Ovary (tissue), 9 donors: ENCODE data around the gene RWDD4. TPM values are rescaled to one million over a fixed set of nuclear protein-coding genes. Genes with fewer than 3 reads are reported as not detected.
A peak's percentile ranks its signal among the peaks of the same experiment; 100 is the strongest.

ENCODE experiments used
- DNase-seq, 5 donors: peaks; one replicate each; pipeline ENCODE4 v3.0.0-alpha.2; 2019 to 2020
- H3K27ac ChIP-seq, 2 donors: fragments of 200-600 bp; one replicate each; pipeline versions ENCODE4 v1.5.1 to v1.8.0; 2019 to 2022
- H3K27me3 ChIP-seq: fragments of 200-600 bp; one replicate; pipeline ENCODE4 v1.8.0; 2022
- H3K36me3 ChIP-seq: fragments of 200-600 bp; sonication (generic); one replicate; pipeline ENCODE4 v1.5.1; 2019
- H3K4me1 ChIP-seq: one replicate; pipeline ENCODE4 v1.8.1; 2013; ENCODE audit warnings: mild to moderate bottlenecking, moderate library complexity; ENCODE audit not compliant: insufficient read depth
- H3K4me3 ChIP-seq: fragments of 200-600 bp; sonication (generic); one replicate; pipeline ENCODE4 v1.5.1; 2017
- H3K9me3 ChIP-seq, 2 donors: fragments of 200-600 bp in 1 of 2; sonication (generic) in 1 of 2; one replicate each; pipeline versions ENCODE4 v1.5.1 to v1.8.1; 2013 to 2019; ENCODE audit warnings: mild to moderate bottlenecking in 1 of 2, moderate library complexity in 1 of 2
- CTCF ChIP-seq, 3 donors: fragments of 450-650 bp in 2 of 3; fragments of 200-600 bp in 1 of 3; IDR thresholded peaks; one replicate each; pipeline versions ENCODE4 v1.5.1 to v1.8.0; 2016 to 2022; ENCODE audit warnings: antibody characterized with exemption in 3 of 3, mild to moderate bottlenecking in 1 of 3
- EP300 ChIP-seq: sonication (generic); formaldehyde crosslinking; IDR thresholded peaks from one replicate; pipeline ENCODE4 v1.6.1; 2017; ENCODE audit warnings: antibody characterized with exemption
- POLR2A ChIP-seq: fragments of 450-650 bp; IDR thresholded peaks from one replicate; pipeline ENCODE4 v1.6.1; 2017; ENCODE audit warnings: antibody characterized with exemption, mild to moderate bottlenecking, moderate library complexity
- WGBS, 3 donors: extraction: QIAGEN DNeasy Blood & Tissue Kit in 1 of 3; methylation state at CpG; one replicate each; pipeline versions ENCODE4 v1.1.5 to v1.1.7; 2013 to 2017; 5-methylcytosine and 5-hydroxymethylcytosine counted together
- intact Hi-C, 4 donors: fragments of 100-400 bp; cut with DNase I; formaldehyde crosslinking; loops; one replicate each; pipeline versions ENCODE4 v1.11.0 to v1.15.1; 2022 to 2023
- polyA plus RNA-seq, 2 donors: library from polyadenylated mRNA; stranded (reverse); fragments of 200-250 nt in 1 of 2; fragments of 350-450 nt in 1 of 2; fragmentation: Illumina TruSeq in 1 of 2; extraction: RNeasy Lipid Tissue Mini Kit (QIAGEN cat#74804) in 1 of 2; gene quantifications; one replicate each; pipeline ENCODE4 v1.2.3, GENCODE V29; 2013 to 2014
- total RNA-seq, 7 donors: library from RNA; depleted of rRNA in 2 of 7; stranded (reverse); fragments of >200 nt in 2 of 7; fragmentation: NEBNext Ultra II Directional in 3 of 7; extraction: Animal tissue kit (Norgen Biotek cat#: 25700) in 3 of 7; gene quantifications; one replicate each; pipeline versions ENCODE4 v1.1.0 to v1.2.4, GENCODE V29; 2016 to 2023
- donor health status: DM: no; HTN: no; CAD: no; lungs with moderate emphysema.
- donor health status: DM: no; HTN: no; CAD: no.
- donor health status: Bipolar disorder and iron deficiency.
- donor health status: DM: yes; HTN: yes; CAD: no.
- donor health status: DM: no; HTN: no; CAD: no.
- donor health status: DM: yes; HTN: yes; CAD: no.

Gene RWDD4
- total and polyA plus RNA-seq, 9 donors, result 29.0 to 63.5 (median 37.8) TPM

GRCh38 chr4:183602557-183603027 lies 56.4 kb downstream of the RWDD4 start:
- no peaks in the 10 kb centered on the region for H3K4me1 ChIP-seq
- DNase-seq, result peak in 1 of 5 donors; percentile 48
- H3K4me3 ChIP-seq, result no peak overlapping the region
- no peaks in the 10 kb centered on the region for H3K9me3 ChIP-seq
- TF ChIP-seq POLR2A (no peak), CTCF (IDR thresholded peaks at IDR 0.05) (peak; percentile 41 to 71 (median 46)), EP300 (no peak)
- peak overlapping the region in 1 of 2 donors; percentile 30 for H3K27ac ChIP-seq
- no peaks in the 10 kb centered on the region for H3K36me3 ChIP-seq
- intact Hi-C loops, result loop anchor here in 3 of 4 donors (10.0 kb wide), 1 partner anchor 98 kb away; the partner anchor contains the start of gene ING2 (in 3 of the 3)
- H3K27me3 ChIP-seq, result no peaks in the 10 kb centered on the region
- WGBS, 3 donors, result 31 to 42% (median 40%) methylated on average over 6 of the region's 6 CpGs

- no peaks in the 10 kb centered on the region for H3K36me3 ChIP-seq
- 65 to 83% (median 77%) methylated on average over 1 of the region's 1 CpG for WGBS, 3 donors
- H3K27me3 ChIP-seq, result no peaks in the 10 kb centered on the region
- no peak for TF ChIP-seq POLR2A
- TF ChIP-seq EP300, result no peak
- no peak for TF ChIP-seq CTCF (IDR thresholded peaks at IDR 0.05)
- no peak for DNase-seq
- intact Hi-C loops, result loop anchor here in 3 of 4 donors (10.0 kb wide), 1 partner anchor 97 kb away; the partner anchor contains the start of gene ING2 (in 3 of the 3)
- H3K4me3 ChIP-seq, result no peak overlapping the region
- no peak overlapping the region for H3K27ac ChIP-seq
- H3K9me3 ChIP-seq, result no peaks in the 10 kb centered on the region
- H3K4me1 ChIP-seq, result peaks cover 2% of the 10 kb centered on the region
Observed at GRCh38 chr4:183601381-183601780, 57.6 kb downstream of the RWDD4 start.

GRCh38 chr4:183600189-183600685 lies 58.7 kb downstream of the RWDD4 start:
- no peak for DNase-seq
- Histone ChIP-seq H3K27me3 (no peaks in the 10 kb centered on the region), H3K36me3 (no peaks in the 10 kb centered on the region), H3K9me3 (no peaks in the 10 kb centered on the region), H3K27ac (no peak overlapping the region), H3K4me3 (no peak overlapping the region), H3K4me1 (peaks cover 4% of the 10 kb centered on the region)
- TF ChIP-seq CTCF (IDR thresholded peaks at IDR 0.05) (peak in 1 of 3 donors; percentile 12), EP300 (no peak)
- 94 to 99% (median 98%) methylated on average over 3 of the region's 3 CpGs for WGBS, 3 donors
- intact Hi-C loops, result loop anchor here in 3 of 4 donors (10.0 kb wide), 1 partner anchor 95 kb away; the partner anchor contains the start of gene ING2 (in 3 of the 3)

- Histone ChIP-seq H3K4me1 (peaks cover 4% of the 10 kb centered on the region), H3K27me3 (no peaks in the 10 kb centered on the region), H3K4me3 (no peak overlapping the region), H3K9me3 (no peaks in the 10 kb centered on the region), H3K27ac (no peak overlapping the region), H3K36me3 (no peaks in the 10 kb centered on the region)
- no peak for DNase-seq
- intact Hi-C loops, result loop anchor here in 3 of 4 donors (10.0 kb wide), 1 partner anchor 95 kb away; the partner anchor contains the start of gene ING2 (in 3 of the 3)
- TF ChIP-seq EP300, result no peak
- no peak for TF ChIP-seq CTCF (IDR thresholded peaks at IDR 0.05)
- no peak for TF ChIP-seq POLR2A
Observed at GRCh38 chr4:183599690-183600089, 59.3 kb downstream of the RWDD4 start.
